B cell (primary cell): ENCODE results near the gene CCL14. TPM values are rescaled to one million over a fixed set of nuclear protein-coding genes. Genes with fewer than 3 reads are reported as not detected.
"Not testable (repeated sequence)": the region's sequence is repeated elsewhere in the genome, so short reads cannot be mapped to it uniquely, and the experiment has no call there.

ENCODE experiments used
- ATAC-seq: fragments of 200-7000 bp; cut with Tn5 transposase; one replicate; pipeline ENCODE4 v1.10.0; 2021; ENCODE audit warnings: low read depth, mild to moderate bottlenecking, moderate number of reproducible peaks, moderate library complexity
- CTCF ChIA-PET: fragments of 350-600 bp; sonication (Branson Sonifier 250); formaldehyde crosslinking; loops from one replicate; lab custom pipeline; 2021; ENCODE audit warnings: antibody characterized with exemption, inconsistent platforms; lab: Charles Lee
- POLR2A ChIA-PET: fragments of 350-600 bp; sonication (Branson Sonifier 250); formaldehyde crosslinking; loops from one replicate; lab custom pipeline; 2021; ENCODE audit warnings: antibody characterized with exemption; lab: Charles Lee
- DNase-seq: peaks from one replicate; pipeline ENCODE4 v3.0.0; 2013
- H2AFZ ChIP-seq: 2 replicates; pipeline ENCODE4 v1.6.1; 2012; ENCODE audit warnings: mild to moderate bottlenecking, low read depth, low read length; ENCODE audit not compliant: insufficient read depth, poor library complexity, severe bottlenecking
- H3K27ac ChIP-seq, 2 donors: 1 replicate in 1 of 2; 2 replicates in 1 of 2; pipeline ENCODE4 v1.5.1; 2012 to 2013; ENCODE audit warnings: low read length in 2 of 2, mild to moderate bottlenecking in 2 of 2, moderate library complexity in 1 of 2
- H3K27me3 ChIP-seq, 4 experiments: fragments of 200-600 bp in 1 of 4; sonication (generic) in 1 of 4; replicated peaks in 1 of 4; 1 replicate in 2 of 4; 2 replicates in 2 of 4; pipeline versions ENCODE4 v1.6.1 to v1.7.0; 2013 to 2016; ENCODE audit warnings: low read length in 3 of 4, mild to moderate bottlenecking in 2 of 4, mixed read lengths in 1 of 4, moderate library complexity in 1 of 4; ENCODE audit not compliant: insufficient read depth in 4 of 4, control insufficient read depth in 3 of 4; ENCODE audit errors: control extremely low read depth in 1 of 4
- H3K36me3 ChIP-seq, 2 experiments: replicated peaks in 1 of 2; 1 replicate in 1 of 2; 2 replicates in 1 of 2; pipeline versions ENCODE4 v1.6.1 to v1.7.1; 2013; ENCODE audit warnings: low read length in 1 of 2; ENCODE audit not compliant: insufficient read depth in 2 of 2, control insufficient read depth in 1 of 2; ENCODE audit errors: control extremely low read depth in 1 of 2, extremely low read depth in 1 of 2
- H3K4me1 ChIP-seq, 2 donors: fragments of 200-600 bp in 1 of 2; sonication (generic) in 1 of 2; 1 replicate in 1 of 2; 2 replicates in 1 of 2; pipeline versions ENCODE4 v1.5.1 to v1.6.1; 2013 to 2017; ENCODE audit warnings: low read length in 2 of 2; ENCODE audit not compliant: control insufficient read depth in 2 of 2, insufficient read depth in 2 of 2
- H3K4me2 ChIP-seq: replicated peaks from 2 replicates; pipeline ENCODE3; 2012; ENCODE audit warnings: mild to moderate bottlenecking, low read depth, low read length; ENCODE audit not compliant: poor library complexity, severe bottlenecking
- H3K4me3 ChIP-seq, 5 experiments: fragments of 200-600 bp in 1 of 5; sonication (generic) in 1 of 5; 1 replicate in 3 of 5; 2 replicates in 2 of 5; pipeline versions ENCODE4 v1.5.1 to v1.7.0; 2011 to 2016; ENCODE audit warnings: low read length in 4 of 5, mild to moderate bottlenecking in 4 of 5, low read depth in 2 of 5, control low read depth in 1 of 5, moderate library complexity in 1 of 5; ENCODE audit not compliant: insufficient read depth in 1 of 5; ENCODE audit errors: control extremely low read depth in 1 of 5, extremely low read depth in 1 of 5
- H3K79me2 ChIP-seq: fragments of 200-600 bp; sonication (generic); one replicate; pipeline ENCODE4 v1.6.0; 2016; ENCODE audit warnings: low read length; ENCODE audit not compliant: control insufficient read depth, insufficient read depth
- H3K9ac ChIP-seq: fragments of 200-600 bp; sonication (generic); 2 replicates; pipeline ENCODE4 v1.6.1; 2017; ENCODE audit warnings: mild to moderate bottlenecking, low read length, moderate library complexity
- H3K9me3 ChIP-seq, 3 donors: one replicate each; pipeline versions ENCODE4 v1.6.1 to v1.7.1; 2013; ENCODE audit warnings: low read length in 2 of 3; ENCODE audit not compliant: control insufficient read depth in 2 of 3, insufficient read depth in 1 of 3; ENCODE audit errors: control extremely low read depth in 1 of 3
- H4K20me1 ChIP-seq: 2 replicates; pipeline ENCODE4 v1.6.0; 2012; ENCODE audit warnings: mild to moderate bottlenecking, low read length; ENCODE audit not compliant: insufficient read depth, control insufficient read depth, poor library complexity, severe bottlenecking
- H3K27ac Mint-ChIP-seq: one replicate; pipeline ENCODE4 v1.8.0; 2021; ENCODE audit warnings: mixed read lengths
- H3K27me3 Mint-ChIP-seq: one replicate; pipeline ENCODE4 v1.8.0; 2021; ENCODE audit warnings: mixed read lengths
- H3K4me1 Mint-ChIP-seq: one replicate; pipeline ENCODE4 v1.8.0; 2021; ENCODE audit warnings: mixed read lengths
- H3K4me3 Mint-ChIP-seq: one replicate; pipeline ENCODE4 v1.8.0; 2021; ENCODE audit warnings: mixed read lengths
- H3K9me3 Mint-ChIP-seq: one replicate; pipeline ENCODE4 v1.8.0; 2022; ENCODE audit warnings: mixed read lengths; ENCODE audit not compliant: insufficient read depth
- CTCF ChIP-seq: fragments of 200-600 bp; IDR thresholded peaks from one replicate; pipeline ENCODE4 v1.8.0; 2022; ENCODE audit warnings: antibody characterized with exemption, mild to moderate bottlenecking
- EZH2 ChIP-seq: IDR thresholded peaks from 2 replicates; pipeline ENCODE4 v1.6.1; 2012; ENCODE audit warnings: borderline replicate concordance, low read depth, mild to moderate bottlenecking, moderate library complexity, low read length; ENCODE audit not compliant: insufficient read depth, poor library complexity, severe bottlenecking
- WGBS: methylation state at CpG from one replicate; pipeline ENCODE4 v1.1.5; 2013; ENCODE audit warnings: missing lambda C conversion rate; ENCODE audit not compliant: insufficient coverage; 5-methylcytosine and 5-hydroxymethylcytosine counted together
- intact Hi-C: fragments of 100-400 bp; cut with micrococcal nuclease; formaldehyde crosslinking; loops from one replicate; pipeline ENCODE4 v1.10.0; 2022
- polyA plus RNA-seq: library from polyadenylated mRNA; depleted of rRNA; stranded (reverse); fragments of >200 nt; gene quantifications from 2 replicates; pipeline ENCODE4 v1.2.3, GENCODE V29; 2012
- total RNA-seq, 2 donors: library from RNA; stranded (reverse); fragments of 120-200 nt in 1 of 2; gene quantifications; 1 replicate in 1 of 2; 2 replicates in 1 of 2; pipeline versions ENCODE4 v1.2.3 to v1.2.4, GENCODE V29; 2013 to 2022

CCL14 gene
- total and polyA plus RNA-seq, 2 donors (not counting 1 experiment from before 2014, with no cell fraction given): not detected

GRCh38 chr17:36016555-36016954, 30.0 kb upstream of the CCL14 start:
- WGBS: no CpG with 5 or more reads among the region's 2 CpGs
- DNase-seq: no peak

DNA sequence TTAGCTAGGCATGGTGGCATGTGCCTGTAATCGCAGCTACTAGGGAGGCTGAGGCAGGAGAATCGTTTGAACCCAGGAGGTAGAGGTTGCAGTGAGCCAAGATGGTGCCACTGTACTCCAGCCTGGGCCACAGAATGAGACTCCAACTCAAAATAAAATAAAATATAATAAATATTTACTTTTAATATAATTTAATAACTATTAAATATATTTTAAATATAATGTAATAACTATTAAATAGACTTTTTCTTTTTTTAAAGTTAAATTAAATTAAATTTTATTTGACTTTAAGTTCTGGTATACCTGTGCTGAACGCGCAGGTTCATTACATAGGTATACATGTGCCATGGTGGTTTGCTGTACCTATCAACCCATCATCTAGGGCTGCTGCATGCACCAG, 29.4 kb upstream of the CCL14 start:
- H3K79me2 ChIP-seq, H3K36me3 ChIP-seq, intact Hi-C loops, H2AFZ ChIP-seq, ATAC-seq, POLR2A ChIA-PET, H3K9ac ChIP-seq, H4K20me1 ChIP-seq, H3K9me3 Mint-ChIP-seq, H3K27me3 ChIP-seq, H3K4me3 ChIP-seq, H3K27me3 Mint-ChIP-seq, H3K27ac ChIP-seq, DNase-seq, H3K27ac Mint-ChIP-seq, H3K4me3 Mint-ChIP-seq, H3K4me2 ChIP-seq: not testable (repeated sequence)
- peaks cover 14% of the 10 kb centered on the region for H3K4me1 Mint-ChIP-seq
- CTCF ChIA-PET: interaction anchor here (3.2 kb wide), 1 partner anchor 133 kb away, joined by 17 read pairs; no protein-coding TSS in a partner anchor
- Histone ChIP-seq H3K9me3 (peaks cover 0 to 17% (median 0%) of the 10 kb centered on the region in 3 donors), H3K4me1 (peaks cover 12 to 15% of the 10 kb centered on the region in 2 donors)
- 100% methylated on average over 2 of the region's 4 CpGs for WGBS

More at GRCh38 chr17:36016555-36016954, 30.0 kb upstream of the CCL14 start:
- Histone ChIP-seq H3K9ac (no peak overlapping the region), H3K9me3 (peaks cover 0 to 17% (median 0%) of the 10 kb centered on the region in 3 donors), H3K4me1 (peaks cover 12 to 15% of the 10 kb centered on the region in 2 donors), H3K36me3 (no peaks in the 10 kb centered on the region), H2AFZ (no peak overlapping the region), H3K27me3 (no peaks in the 10 kb centered on the region), H3K27ac (no peak overlapping the region), H3K4me3 (no peak overlapping the region), H3K79me2 (no peaks in the 10 kb centered on the region), H4K20me1 (no peaks in the 10 kb centered on the region), H3K4me2 (no peak overlapping the region)
- TF ChIP-seq EZH2 (no peak), CTCF (no peak)
- Mint-ChIP-seq H3K4me3 (no peak overlapping the region), H3K27me3 (peaks cover 3% of the 10 kb centered on the region), H3K27ac (no peak overlapping the region), H3K9me3 (no peaks in the 10 kb centered on the region), H3K4me1 (peaks cover 14% of the 10 kb centered on the region)
- ChIA-PET CTCF (interaction anchor here (1.2 to 3.2 kb wide), 2 partner anchors 41 to 132 kb away, joined by 5 to 17 read pairs; no protein-coding TSS in a partner anchor), POLR2A (no interaction called here)
- ATAC-seq: no peak
- intact Hi-C loops: no loop called here
